HCT116 (cell line): ENCODE data around the gene CMIP. TPM values are rescaled to one million over a fixed set of nuclear protein-coding genes. Genes with fewer than 3 reads are reported as not detected.

Experiments used
- ATAC-seq: fragments of 200-7000 bp; cut with Tn5 transposase; 2 replicates; pipeline ENCODE4 v1.9.1; 2020; ENCODE audit warnings: mild to moderate bottlenecking, moderate library complexity
- BruUV-seq: library from RNA; stranded (reverse); fragments of 400-500 nt; replicated peaks from 2 replicates; lab custom pipeline; 2021; lab: Mats Ljungman, UMichigan
- CTCF ChIA-PET: fragments of 300-600 bp; sonication (Branson Sonifier 250); formaldehyde crosslinking; loops from one replicate; lab custom pipeline; 2021; ENCODE audit warnings: antibody characterized with exemption; lab: Charles Lee
- POLR2A ChIA-PET: fragments of 300-600, 350-600 bp; sonication (Branson Sonifier 250); formaldehyde crosslinking; loops from one replicate; lab custom pipeline; 2021; ENCODE audit warnings: antibody characterized with exemption; lab: Charles Lee
- RAD21 ChIA-PET, 2 experiments: fragments of 300-600 bp; sonication (Branson Sonifier 250); formaldehyde crosslinking; loops; one replicate each; lab custom pipeline; 2023; ENCODE audit warnings: low total read pairs in 2 of 2; ENCODE audit not compliant: uncharacterized antibody in 2 of 2, unreplicated experiment in 2 of 2, low non-redundant PET in 1 of 2; lab: Charles Lee
- DNase-seq: peaks from one replicate; pipeline ENCODE4 v3.0.0-alpha.2; 2010; ENCODE audit warnings: low read depth, low spot score
- H2AFZ ChIP-seq: fragments of 200-600 bp; shearing (Covaris generic), sonication (generic); 2 replicates; pipeline ENCODE4 v1.6.1; 2017; ENCODE audit warnings: low read depth, mixed run types, mixed read lengths, antibody characterized with exemption, low read length; ENCODE audit not compliant: poor library complexity, severe bottlenecking
- H3K27ac ChIP-seq: 2 replicates; pipeline ENCODE4 v1.5.1; 2012; ENCODE audit warnings: low read depth, low read length
- H3K27me3 ChIP-seq: fragments of 200-600 bp; sonication (generic); 2 replicates; pipeline ENCODE4 v1.6.1; 2016; ENCODE audit warnings: mixed run types, low read length, mixed read lengths; ENCODE audit not compliant: insufficient read depth
- H3K36me3 ChIP-seq, 2 experiments: fragments of 200-500 bp in 1 of 2; fragments of 200-600 bp in 1 of 2; sonication (Bioruptor generic) in 1 of 2; sonication (generic) in 1 of 2; 2 replicates each; pipeline versions ENCODE4 v1.5.1 to v1.6.1; 2014 to 2016; ENCODE audit warnings: low read length in 2 of 2, inconsistent platforms in 1 of 2, mixed read lengths in 1 of 2, mixed run types in 1 of 2; ENCODE audit not compliant: insufficient read depth in 2 of 2, control insufficient read depth in 1 of 2
- H3K4me1 ChIP-seq, 2 experiments: fragments of 200-600 bp in 1 of 2; sonication (generic) in 1 of 2; 2 replicates each; pipeline versions ENCODE4 v1.5.1 to v1.6.1; 2012 to 2017; ENCODE audit warnings: low read length in 2 of 2, inconsistent platforms in 1 of 2, mild to moderate bottlenecking in 1 of 2, mixed read lengths in 1 of 2, mixed run types in 1 of 2, moderate library complexity in 1 of 2; ENCODE audit not compliant: insufficient read depth in 2 of 2, control insufficient read depth in 1 of 2
- H3K4me2 ChIP-seq: fragments of 200-600 bp; sonication (generic); 2 replicates; pipeline ENCODE4 v1.6.1; 2017; ENCODE audit warnings: mixed run types, low read length, mixed read lengths
- H3K4me3 ChIP-seq, 2 experiments: fragments of 200-600 bp in 1 of 2; sonication (generic) in 1 of 2; replicated peaks in 1 of 2; 2 replicates each; pipeline ENCODE4 v1.5.1; 2011 to 2016; ENCODE audit warnings: low read length in 2 of 2, control low read depth in 1 of 2, low read depth in 1 of 2, mild to moderate bottlenecking in 1 of 2, mixed read lengths in 1 of 2, mixed run types in 1 of 2
- H3K79me2 ChIP-seq: fragments of 200-600 bp; sonication (generic); 2 replicates; pipeline ENCODE4 v1.6.1; 2017; ENCODE audit warnings: mild to moderate bottlenecking, mixed run types, low read length, moderate library complexity, mixed read lengths; ENCODE audit not compliant: insufficient read depth
- H3K9ac ChIP-seq: fragments of 200-600 bp; sonication (generic); 2 replicates; pipeline ENCODE4 v1.6.1; 2016; ENCODE audit warnings: low read length, mixed read lengths
- H3K9me2 ChIP-seq: fragments of 200-600 bp; sonication (generic), shearing (Covaris generic); 2 replicates; pipeline ENCODE4 v1.6.1; 2017; ENCODE audit warnings: mixed run types, mild to moderate bottlenecking, moderate library complexity; ENCODE audit not compliant: insufficient read depth
- H3K9me3 ChIP-seq, 2 experiments: fragments of 200-500 bp in 1 of 2; fragments of 200-600 bp in 1 of 2; sonication (Bioruptor generic) in 1 of 2; sonication (generic) in 1 of 2; 2 replicates each; pipeline ENCODE4 v1.6.1; 2014 to 2017; ENCODE audit warnings: low read length in 2 of 2, mixed read lengths in 2 of 2, inconsistent platforms in 1 of 2, low read depth in 1 of 2, mild to moderate bottlenecking in 1 of 2, mixed run types in 1 of 2, moderate library complexity in 1 of 2; ENCODE audit not compliant: control insufficient read depth in 1 of 2, insufficient read depth in 1 of 2
- H4K20me1 ChIP-seq: fragments of 200-600 bp; sonication (generic), shearing (Covaris generic); 2 replicates; pipeline ENCODE4 v1.6.1; 2017; ENCODE audit warnings: mixed run types, mild to moderate bottlenecking, moderate library complexity; ENCODE audit not compliant: insufficient read depth
- ATF3 ChIP-seq: IDR thresholded peaks from 2 replicates; pipeline ENCODE4 v1.6.1; 2012
- EGR1 ChIP-seq: IDR thresholded peaks from 2 replicates; pipeline ENCODE4 v1.6.1; 2012; ENCODE audit warnings: low read depth
- EZH2 ChIP-seq: fragments of 200-600 bp; sonication (generic); IDR thresholded peaks from 2 replicates; pipeline ENCODE4 v1.6.1; 2017; ENCODE audit warnings: antibody characterized with exemption, mixed run types
- EZH2phosphoT487 ChIP-seq: fragments of 200-600 bp; IDR thresholded peaks from 2 replicates; pipeline ENCODE4 v1.6.1; 2018; ENCODE audit warnings: antibody characterized with exemption, borderline replicate concordance
- JUND ChIP-seq: IDR thresholded peaks from 2 replicates; pipeline ENCODE4 v1.6.1; 2012
- POLR2AphosphoS5 ChIP-seq: IDR thresholded peaks from 2 replicates; pipeline ENCODE4 v1.6.1; 2011; ENCODE audit warnings: mild to moderate bottlenecking, low read depth, low read length, moderate library complexity
- RAD21 ChIP-seq: IDR thresholded peaks from 2 replicates; pipeline ENCODE4 v1.6.1; 2012; ENCODE audit warnings: low read depth, mild to moderate bottlenecking
- SIN3A ChIP-seq: IDR thresholded peaks from 2 replicates; pipeline ENCODE4 v1.6.1; 2012; ENCODE audit warnings: low read depth
- SP1 ChIP-seq: IDR thresholded peaks from 2 replicates; pipeline ENCODE4 v1.6.1; 2012; ENCODE audit warnings: low read depth
- SRF ChIP-seq: IDR thresholded peaks from 2 replicates; pipeline ENCODE4 v1.6.1; 2012; ENCODE audit warnings: low read depth
- TCF7L2 ChIP-seq: IDR thresholded peaks from 2 replicates; pipeline ENCODE4 v1.7.0; 2011; ENCODE audit warnings: borderline replicate concordance, inconsistent platforms; ENCODE audit not compliant: insufficient read depth, insufficient read length; ENCODE audit errors: extremely low read depth
- YY1 ChIP-seq: IDR thresholded peaks from 2 replicates; pipeline ENCODE4 v1.6.1; 2011; ENCODE audit warnings: low read length, low read depth, moderate library complexity, mild to moderate bottlenecking; ENCODE audit not compliant: insufficient replicate concordance; ENCODE audit errors: extremely low read depth
- ZFX ChIP-seq: fragments of 450-650 bp; IDR thresholded peaks from 2 replicates; pipeline ENCODE4 v1.6.1; 2017
- ZNF274 ChIP-seq: fragments of 200-500 bp; sonication (Bioruptor generic); IDR thresholded peaks from 2 replicates; pipeline ENCODE4 v1.6.1; 2014; ENCODE audit warnings: mild to moderate bottlenecking, low read depth, low read length, inconsistent platforms
- intact Hi-C: fragments of 100-400 bp; cut with micrococcal nuclease; formaldehyde crosslinking; loops from 2 replicates; pipeline ENCODE4 v1.10.0; 2022
- total RNA-seq: library from RNA; stranded (reverse); gene quantifications from one replicate; pipeline ENCODE4 v1.2.1, GENCODE V29; 2021; ENCODE audit not compliant: unreplicated experiment
- TF ChIP-seq, protein P1 (sequence below): IDR thresholded peaks from 2 replicates; pipeline ENCODE4 v1.6.1; 2011; ENCODE audit warnings: mild to moderate bottlenecking, low read length, moderate library complexity; ENCODE audit not compliant: insufficient replicate concordance; ENCODE audit errors: extremely low read depth
- TF ChIP-seq, protein P2 (sequence below): IDR thresholded peaks from 2 replicates; pipeline ENCODE4 v1.6.1; 2012

CMIP gene
- total RNA-seq, 1 experiment from 2014 or later, result 64.6 TPM

DNA sequence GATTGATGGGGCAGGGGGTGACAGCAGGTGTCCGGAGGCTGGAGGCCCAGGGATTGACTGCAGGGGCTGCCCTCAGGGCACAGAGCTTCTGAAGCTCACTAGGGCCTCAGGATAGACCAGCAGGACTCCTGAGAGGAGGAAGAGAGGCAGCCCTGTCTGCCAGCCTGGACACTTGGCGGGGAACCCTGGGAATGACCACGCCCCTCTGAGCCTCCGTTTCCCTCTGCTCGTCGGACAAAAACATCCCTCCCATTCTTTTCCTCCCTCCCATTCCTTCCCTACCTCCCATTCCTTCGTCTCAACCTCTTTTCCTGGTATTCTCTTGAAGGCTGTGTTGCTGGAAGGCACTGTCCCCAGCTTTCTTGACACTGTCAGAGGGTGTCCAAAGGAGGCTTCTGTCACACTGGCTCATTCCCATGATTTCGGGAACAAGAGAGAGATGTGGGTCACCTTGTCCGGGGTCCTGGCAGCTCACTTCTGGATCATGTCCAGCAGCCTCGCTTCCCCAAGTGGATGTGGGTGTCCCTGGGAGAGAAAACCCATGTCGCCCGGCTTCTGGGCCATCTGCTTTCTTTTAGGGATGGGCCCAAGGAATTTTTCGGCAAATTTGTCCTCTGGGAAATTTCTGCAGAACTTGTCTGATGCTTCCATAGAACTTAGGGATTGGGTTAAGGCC is 145.5 kb downstream of the CMIP start:
- no peak overlapping the region for H3K4me2 ChIP-seq
- no peak overlapping the region for H3K4me3 ChIP-seq
- POLR2A ChIA-PET, result no interaction called here
- intact Hi-C loops, result no loop called here
- no peak overlapping the region for H3K27ac ChIP-seq
- TF ChIP-seq, protein P1, sequence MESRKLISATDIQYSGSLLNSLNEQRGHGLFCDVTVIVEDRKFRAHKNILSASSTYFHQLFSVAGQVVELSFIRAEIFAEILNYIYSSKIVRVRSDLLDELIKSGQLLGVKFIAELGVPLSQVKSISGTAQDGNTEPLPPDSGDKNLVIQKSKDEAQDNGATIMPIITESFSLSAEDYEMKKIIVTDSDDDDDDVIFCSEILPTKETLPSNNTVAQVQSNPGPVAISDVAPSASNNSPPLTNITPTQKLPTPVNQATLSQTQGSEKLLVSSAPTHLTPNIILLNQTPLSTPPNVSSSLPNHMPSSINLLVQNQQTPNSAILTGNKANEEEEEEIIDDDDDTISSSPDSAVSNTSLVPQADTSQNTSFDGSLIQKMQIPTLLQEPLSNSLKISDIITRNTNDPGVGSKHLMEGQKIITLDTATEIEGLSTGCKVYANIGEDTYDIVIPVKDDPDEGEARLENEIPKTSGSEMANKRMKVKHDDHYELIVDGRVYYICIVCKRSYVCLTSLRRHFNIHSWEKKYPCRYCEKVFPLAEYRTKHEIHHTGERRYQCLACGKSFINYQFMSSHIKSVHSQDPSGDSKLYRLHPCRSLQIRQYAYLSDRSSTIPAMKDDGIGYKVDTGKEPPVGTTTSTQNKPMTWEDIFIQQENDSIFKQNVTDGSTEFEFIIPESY, result no peak
- TF ChIP-seq ATF3 (no peak), SIN3A (no peak), RAD21 (no peak), JUND (no peak), YY1 (no peak), EZH2phosphoT487 (no peak), ZFX (no peak), TCF7L2 (no peak), SP1 (no peak), POLR2AphosphoS5 (no peak), EGR1 (no peak), ZNF274 (no peak), EZH2 (no peak), SRF (no peak)
- TF ChIP-seq, protein P2, sequence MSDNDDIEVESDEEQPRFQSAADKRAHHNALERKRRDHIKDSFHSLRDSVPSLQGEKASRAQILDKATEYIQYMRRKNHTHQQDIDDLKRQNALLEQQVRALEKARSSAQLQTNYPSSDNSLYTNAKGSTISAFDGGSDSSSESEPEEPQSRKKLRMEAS, result no peak
- TF ChIP-seq, all 23 proteins: peak for 0
- Histone ChIP-seq H3K79me2 (peaks cover 69% of the 10 kb centered on the region), H4K20me1 (no peaks in the 10 kb centered on the region), H3K4me1 (peaks cover 31 to 41% of the 10 kb centered on the region in 2 experiments), H3K27me3 (no peaks in the 10 kb centered on the region), H3K9me2 (no peaks in the 10 kb centered on the region), H3K9me3 (no peaks in the 10 kb centered on the region), H3K36me3 (no peaks in the 10 kb centered on the region), H3K9ac (no peak overlapping the region), H2AFZ (no peak overlapping the region)
- DNase-seq (no peak), ATAC-seq (no peak)
- RAD21 ChIA-PET, result no interaction called here
- BruUV-seq, result no TSS peak
- CTCF ChIA-PET, result interaction anchor here (1.9 kb wide), 1 partner anchor 9 kb away, joined by 5 read pairs; no protein-coding TSS in a partner anchor
